HepG2 (cell line): Measurements from ENCODE around the gene VAV2. TPM values are rescaled to one million over a fixed set of nuclear protein-coding genes. Genes with fewer than 3 reads are reported as not detected.

Experiments
- ADNP ChIP-seq: sonication (generic); formaldehyde crosslinking; IDR thresholded peaks from 2 replicates; pipeline ENCODE4 v1.4.0; 2020; ENCODE audit warnings: missing genetic modification reagents
- CREBL2 ChIP-seq: sonication (generic); formaldehyde crosslinking; IDR thresholded peaks from 2 replicates; pipeline ENCODE4 v1.8.1; 2023; ENCODE audit warnings: missing genetic modification reagents, mild to moderate bottlenecking, borderline replicate concordance
- HMGXB3 ChIP-seq: sonication (generic); formaldehyde crosslinking; IDR thresholded peaks from 2 replicates; pipeline ENCODE4 v1.4.0; 2020; ENCODE audit warnings: missing genetic modification reagents, borderline replicate concordance
- KLF6 ChIP-seq: IDR thresholded peaks from 2 replicates; pipeline ENCODE4 v1.8.0; 2016; ENCODE audit warnings: missing biosample characterization, missing genetic modification reagents
- MED13 ChIP-seq: sonication (generic); formaldehyde crosslinking; IDR thresholded peaks from 2 replicates; pipeline ENCODE4 v1.5.0; 2020; ENCODE audit warnings: missing genetic modification reagents
- RNF2 ChIP-seq: fragments of 450-650 bp; conservative IDR thresholded peaks from 2 replicates; pipeline ENCODE4 v1.6.1; 2016; ENCODE audit warnings: low read depth
- SOX5 ChIP-seq: IDR thresholded peaks from 2 replicates; pipeline ENCODE4 v1.6.1; 2016; ENCODE audit warnings: borderline replicate concordance
- STAT5B ChIP-seq: sonication (generic); formaldehyde crosslinking; IDR thresholded peaks from 2 replicates; pipeline ENCODE4 v1.4.0; 2020; ENCODE audit warnings: missing genetic modification reagents
- TAF15 ChIP-seq: fragments of 200-400 bp; formaldehyde crosslinking; IDR thresholded peaks from one replicate; pipeline ENCODE4 v1.6.1; 2018; ENCODE audit warnings: mild to moderate bottlenecking, low read depth, low read length; ENCODE audit not compliant: poor library complexity, severe bottlenecking
- THAP8 ChIP-seq: sonication (generic); formaldehyde crosslinking; IDR thresholded peaks from 2 replicates; pipeline ENCODE4 v1.5.1; 2020; ENCODE audit warnings: missing genetic modification reagents, mild to moderate bottlenecking, borderline replicate concordance
- ZBTB34 ChIP-seq: sonication (generic); formaldehyde crosslinking; IDR thresholded peaks from 2 replicates; pipeline ENCODE4 v1.8.0; 2022; ENCODE audit warnings: mild to moderate bottlenecking, missing genetic modification reagents
- ZBTB7B ChIP-seq: sonication (generic); formaldehyde crosslinking; IDR thresholded peaks from 2 replicates; pipeline ENCODE4 v1.4.0; 2020; ENCODE audit warnings: missing genetic modification reagents
- ZNF280D ChIP-seq: sonication (generic); formaldehyde crosslinking; IDR thresholded peaks from 2 replicates; pipeline ENCODE4 v1.5.1; 2020; ENCODE audit warnings: mild to moderate bottlenecking, missing genetic modification reagents
- ZNF501 ChIP-seq: sonication (generic); formaldehyde crosslinking; IDR thresholded peaks from 2 replicates; pipeline ENCODE4 v1.5.1; 2020; ENCODE audit warnings: mild to moderate bottlenecking, moderate library complexity, missing genetic modification reagents
- ZNF580 ChIP-seq: IDR thresholded peaks from 2 replicates; pipeline ENCODE4 v1.6.1; 2016; ENCODE audit warnings: low read depth, borderline replicate concordance
- ZNF709 ChIP-seq: sonication (generic); formaldehyde crosslinking; IDR thresholded peaks from 2 replicates; pipeline ENCODE4 v1.5.0; 2020; ENCODE audit warnings: mild to moderate bottlenecking, missing genetic modification reagents
- ZNF772 ChIP-seq: sonication (generic); formaldehyde crosslinking; IDR thresholded peaks from 2 replicates; pipeline ENCODE4 v1.5.0; 2020; ENCODE audit warnings: mild to moderate bottlenecking, missing genetic modification reagents
- ZNF878 ChIP-seq: sonication (generic); formaldehyde crosslinking; IDR thresholded peaks from 2 replicates; pipeline ENCODE4 v1.8.1; 2023; ENCODE audit warnings: mild to moderate bottlenecking, missing genetic modification reagents, moderate library complexity
- polyA plus RNA-seq, 8 experiments: library from polyadenylated mRNA; depleted of rRNA in 3 of 8; stranded (reverse) in 7 of 8; unstranded in 1 of 8; fragments of >200 nt; fragmentation: Illumina TruSeq in 4 of 8; extraction: Trizol in 4 of 8; gene quantifications; 2 replicates each; pipeline versions ENCODE4 v1.2.1 to v1.2.3, GENCODE V29; 2011 to 2016; ENCODE audit warnings: low read depth in 4 of 8, missing spikeins in 1 of 8, mixed read lengths in 1 of 8; ENCODE audit not compliant: insufficient read depth in 1 of 8
- total RNA-seq, 5 experiments: library from RNA; depleted of rRNA; stranded (reverse); fragments of >200 nt; fragmentation: Illumina TruSeq; extraction: Trizol; gene quantifications; 2 replicates each; pipeline ENCODE4 v1.2.3, GENCODE V29; 2016; ENCODE audit warnings: low read depth in 1 of 5

The VAV2 gene
- total and polyA plus RNA-seq, 2 of the 13 experiments (the other 11 are each of a cell fraction or from before 2014, with no cell fraction given): 22.5 to 22.9 TPM

GRCh38 chr9:133892193-133892920, 99.8 kb downstream of the VAV2 start (continued):
- TF ChIP-seq HMGXB3 (CRISPR knock-in tag) (peak; percentile 91; the same call in 1 of the 2 replicates), ZBTB7B (peak; percentile 97), TAF15 (no peak), ZNF772 (CRISPR knock-in tag) (peak; percentile 96), ZNF501 (CRISPR knock-in tag) (peak; percentile 88), RNF2 (no peak), ADNP (CRISPR knock-in tag) (no peak), SOX5 (CRISPR knock-in tag) (peak; percentile 94), ZNF878 (CRISPR knock-in tag) (peak; percentile 85; the same call in 1 of the 2 replicates), ZBTB34 (peak; percentile 98), KLF6 (CRISPR knock-in tag) (peak; percentile 81), MED13 (CRISPR knock-in tag) (peak; percentile 96), THAP8 (CRISPR knock-in tag) (no peak), STAT5B (CRISPR knock-in tag) (0 out of 2 replicates have a peak, but pooled peaks have one; percentile 65), ZNF280D (peak; percentile 72; the same call in 1 of the 2 replicates), ZNF580 (CRISPR knock-in tag) (peak; percentile 96; the same call in 1 of the 2 replicates), ZNF709 (CRISPR knock-in tag) (peak; percentile 82), CREBL2 (CRISPR knock-in tag) (no peak)
